K562 (cell line): ENCODE data around the gene RNF103. TPM values are rescaled to one million over a fixed set of nuclear protein-coding genes. Genes with fewer than 3 reads are reported as not detected.
A peak's percentile ranks its signal among the peaks of the same experiment; 100 is the strongest.

Experiments used
- AFF1 ChIP-seq, 2 experiments: fragments of 450-650 bp; IDR thresholded peaks; 2 replicates each; pipeline ENCODE4 v1.6.1; 2018; ENCODE audit warnings: mild to moderate bottlenecking in 2 of 2, low read depth in 1 of 2; ENCODE audit not compliant: partially characterized antibody in 2 of 2
- FOSL1 ChIP-seq: fragments of 200-800 bp; sonication (Bioruptor generic); conservative IDR thresholded peaks from 2 replicates; pipeline ENCODE4 v1.6.1; 2016; ENCODE audit warnings: missing genetic modification characterization, missing compliant biosample characterization
- GMEB1 ChIP-seq: fragments of 250-450 bp; sonication (Bioruptor Pico); IDR thresholded peaks from 2 replicates; pipeline ENCODE4 v1.4.0; 2020; ENCODE audit warnings: mild to moderate bottlenecking
- KDM2B ChIP-seq: fragments of 250-450 bp; sonication (Bioruptor Pico); IDR thresholded peaks from 2 replicates; pipeline ENCODE4 v1.8.0; 2021; ENCODE audit warnings: mild to moderate bottlenecking, moderate library complexity
- NR0B1 ChIP-seq: fragments of 450-650 bp; IDR thresholded peaks from one replicate; pipeline ENCODE4 v1.6.1; 2018; ENCODE audit warnings: mild to moderate bottlenecking, moderate library complexity; ENCODE audit not compliant: partially characterized antibody
- OTX1 ChIP-seq: fragments of 450-650 bp; formaldehyde crosslinking; IDR thresholded peaks from 2 replicates; pipeline ENCODE4 v1.4.0; 2022; ENCODE audit warnings: mild to moderate bottlenecking
- SAP30 ChIP-seq: fragments of 200-600 bp; sonication (generic); IDR thresholded peaks from 2 replicates; pipeline ENCODE4 v1.6.1; 2012; ENCODE audit warnings: borderline replicate concordance, low read depth, mild to moderate bottlenecking, moderate library complexity, low read length, control low read depth, inconsistent platforms; ENCODE audit not compliant: insufficient read depth, poor library complexity, severe bottlenecking
- USF1 ChIP-seq: sonication (generic); formaldehyde crosslinking; IDR thresholded peaks from 2 replicates; pipeline ENCODE4 v1.9.0; 2022; ENCODE audit warnings: mild to moderate bottlenecking, missing genetic modification reagents
- ZC3H11A ChIP-seq: IDR thresholded peaks from 2 replicates; pipeline ENCODE4 v1.6.1; 2012; ENCODE audit warnings: low read depth, low read length, improper control_type of control experiment
- ZNF277 ChIP-seq: fragments of 250-450 bp; sonication (Bioruptor Pico); IDR thresholded peaks from 2 replicates; pipeline ENCODE4 v1.8.0; 2022; ENCODE audit warnings: inconsistent platforms, mild to moderate bottlenecking, moderate library complexity, borderline replicate concordance
- ZNF445 ChIP-seq: fragments of 250-450 bp; sonication (Bioruptor Pico); IDR thresholded peaks from 2 replicates; pipeline ENCODE4 v1.4.0; 2020; ENCODE audit warnings: low read depth, mild to moderate bottlenecking, moderate library complexity
- ZNF639 ChIP-seq, 2 experiments: fragments of 200-800 bp in 1 of 2; sonication (Bioruptor generic) in 1 of 2; sonication (generic) in 1 of 2; formaldehyde crosslinking in 1 of 2; IDR thresholded peaks in 1 of 2; conservative IDR thresholded peaks in 1 of 2; 2 replicates each; pipeline versions ENCODE4 v1.5.0 to v1.6.1; 2016 to 2020; ENCODE audit warnings: missing compliant biosample characterization in 1 of 2, missing genetic modification characterization in 1 of 2, missing genetic modification reagents in 1 of 2
- polyA plus RNA-seq, 8 experiments: library from polyadenylated mRNA; depleted of rRNA in 4 of 8; stranded (reverse) in 5 of 8; unstranded in 3 of 8; fragments of >200 nt; fragmentation: Nextera tagmentation in 2 of 8; fragmentation: Illumina TruSeq in 1 of 8; extraction: Ambion mirVana in 2 of 8; extraction: Trizol in 1 of 8; gene quantifications; 2 replicates each; pipeline versions ENCODE4 v1.2.1 to v1.2.3, GENCODE V29; 2011 to 2014; ENCODE audit warnings: inconsistent platforms in 1 of 8, missing spikeins in 1 of 8
- total RNA-seq, 7 experiments: library from RNA; depleted of rRNA in 6 of 7; stranded (reverse); fragments of >200 nt in 6 of 7; fragmentation: Illumina TruSeq in 2 of 7; extraction: Trizol in 2 of 7; gene quantifications; 2 replicates each; pipeline versions ENCODE4 v1.2.1 to v1.2.3, GENCODE V29; 2011 to 2021; ENCODE audit warnings: low replicate concordance in 1 of 7

Gene RNF103
- total and polyA plus RNA-seq, 9 of the 15 experiments (the other 6 are each of a cell fraction or from before 2014, with no cell fraction given): 1.2 to 6.8 (median 4.6) TPM

- TF ChIP-seq ZNF639 (CRISPR knock-in tag; conservative IDR thresholded peaks at IDR 0.05 in 1 of 2, IDR thresholded peaks at IDR 0.05 in 1 of 2) (no peak), GMEB1 (CRISPR knock-in tag) (no peak), FOSL1 (tag) (0 out of 2 replicates have a peak, but pooled peaks have one; percentile 7), ZNF445 (CRISPR knock-in tag) (no peak), ZNF277 (CRISPR knock-in tag) (no peak), OTX1 (CRISPR knock-in tag) (no peak), SAP30 (no peak), USF1 (CRISPR knock-in tag) (no peak), KDM2B (CRISPR knock-in tag) (no peak), NR0B1 (no peak), AFF1 (IDR thresholded peaks at IDR 0.05; ENCODE audit: low read depth in 1 of 2, partially characterized antibody in 2 of 2) (peak in 1 of 2 experiments; percentile 16), ZC3H11A (no peak)
These were observed 2.3 kb downstream of the RNF103 start (continued) for GRCh38 chr2:86621280-86621943.
